ENCODE data around the gene WDFY1.
A peak's percentile ranks its signal among the peaks of the same experiment; 100 is the strongest.

WDFY1 gene

DNA sequence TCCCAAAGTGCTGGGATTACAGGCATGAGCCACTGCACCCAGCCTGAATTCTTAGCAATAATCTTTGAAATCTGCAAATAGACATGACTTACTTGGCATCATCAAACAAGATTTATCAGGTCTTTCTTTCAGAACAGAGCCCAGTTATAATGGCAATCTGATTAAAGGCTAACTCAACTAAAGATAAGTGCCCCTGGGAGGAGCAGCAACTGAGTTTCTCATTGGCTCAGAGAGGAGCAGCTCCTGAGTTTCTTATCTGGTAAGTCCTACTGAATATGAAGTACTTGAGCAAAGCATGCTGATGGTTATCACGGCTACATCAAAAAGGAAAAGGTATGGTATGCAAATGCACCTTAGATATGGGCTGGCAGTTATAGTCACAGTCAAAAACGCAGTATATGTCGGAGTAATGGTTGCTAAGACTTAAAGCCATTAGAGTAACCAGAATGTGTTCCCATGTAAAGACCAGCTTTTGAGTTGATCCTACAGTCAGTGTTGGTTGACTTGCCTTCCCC, 92.8 kb downstream of the WDFY1 start:
- peak in 1 of 5 experiments; percentile 63 for DNase-seq

GRCh38 chr2:223847410-223847809, 97.7 kb downstream of the WDFY1 start:
- DNase-seq, result no peak

DNA sequence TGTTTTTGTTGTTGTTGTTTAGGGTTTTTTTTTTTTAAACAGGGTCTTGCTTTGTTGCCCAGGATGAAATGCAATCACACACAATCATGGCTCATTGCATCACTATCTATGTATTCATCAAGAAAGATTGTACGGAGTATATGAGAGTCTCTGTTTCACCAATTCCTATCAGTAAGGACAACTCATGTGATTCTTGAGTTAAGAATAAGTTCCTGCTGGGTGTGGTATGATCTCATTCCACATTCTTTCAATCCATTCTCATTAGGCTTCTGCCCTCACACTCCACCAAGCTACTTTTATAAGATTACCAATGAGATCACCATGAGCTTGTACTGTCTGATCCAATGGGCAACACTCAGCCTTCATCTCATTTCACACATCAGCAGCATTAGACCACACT, 98.6 kb downstream of the WDFY1 start:
- DNase-seq, result no peak

GRCh38 chr2:223841436-223842190, 103.5 kb downstream of the WDFY1 start:
- no peak for DNase-seq

- peak; percentile 40 to 85 (median 57) for DNase-seq
These were observed 107.7 kb downstream of the WDFY1 start, which contains the start of gene AP1S3 for GRCh38 chr2:223837287-223838061. Gene AP1S3, minus strand, starts transcription at chr2:223837582. Its CDS starts 132 bp downstream, at chr2:223837450.

GRCh38 chr2:223835701-223836532, 109.2 kb downstream of the WDFY1 start:
- no peak for DNase-seq

GRCh38 chr2:223834431-223834830, 110.7 kb downstream of the WDFY1 start:
- no peak for DNase-seq

DNA sequence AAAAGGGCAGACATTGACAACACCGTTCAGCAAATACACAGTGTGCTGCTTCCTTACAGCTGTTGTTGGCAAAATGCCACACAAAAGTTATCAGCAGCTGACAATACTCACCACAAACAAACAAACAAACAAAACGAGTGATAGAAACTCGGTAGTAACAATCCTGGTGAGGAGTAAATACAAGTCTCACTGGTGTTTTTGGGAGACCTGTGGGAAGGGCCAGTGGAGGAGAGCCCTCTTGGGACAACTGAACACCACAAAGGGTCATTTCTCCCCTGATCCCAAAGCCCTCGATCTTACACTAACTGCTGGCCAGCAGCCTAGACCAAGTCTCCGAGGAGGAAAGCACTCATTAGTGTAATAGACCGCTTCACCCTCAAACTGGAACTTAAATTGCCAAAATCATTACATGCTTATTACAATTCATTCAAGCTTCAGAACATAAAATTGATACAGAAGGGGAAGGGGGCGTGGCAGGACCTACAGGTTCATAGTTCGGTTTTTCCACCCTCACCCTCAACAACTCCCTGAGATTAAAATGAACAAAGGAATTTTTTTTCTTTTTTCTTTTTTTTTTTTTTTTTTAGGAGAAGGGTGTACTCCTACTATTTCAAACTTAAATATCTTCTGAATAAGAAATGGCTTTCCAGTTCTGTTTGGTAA, 112.8 kb downstream of the WDFY1 start:
- DNase-seq, result no peak

DNA sequence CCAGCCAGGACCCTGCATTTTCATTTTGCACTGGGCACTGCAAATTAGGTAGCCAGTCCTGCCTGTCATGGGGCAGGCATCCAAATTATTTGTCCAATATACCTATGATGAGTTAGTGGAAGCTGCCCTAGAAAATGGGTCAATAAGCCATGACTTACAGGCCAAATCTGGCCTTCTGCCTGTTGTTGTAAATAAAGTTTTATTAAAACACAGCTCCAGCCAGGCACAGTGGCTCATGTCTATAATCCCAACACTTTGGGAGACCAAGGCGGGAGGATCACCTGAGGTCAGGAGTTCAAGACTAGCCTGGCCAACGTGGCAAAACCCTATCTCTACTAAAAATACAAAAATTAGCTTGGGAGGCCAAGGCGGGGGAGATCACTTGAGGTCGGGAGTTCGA, 116.0 kb downstream of the WDFY1 start:
- DNase-seq, result no peak

- no peak for DNase-seq
These were observed 116.8 kb downstream of the WDFY1 start for GRCh38 chr2:223828314-223828713.

- no peak for DNase-seq
These were observed 118.1 kb downstream of the WDFY1 start for GRCh38 chr2:223826995-223827394.
